GM23338 (cell line): Measurements from ENCODE around the gene SLC5A11. TPM values are rescaled to one million over a fixed set of nuclear protein-coding genes. Genes with fewer than 3 reads are reported as not detected.

Experiments
- ATAC-seq: fragments of 200-7000 bp; cut with Tn5 transposase; 3 replicates; pipeline ENCODE4 v1.9.1; 2020
- DNase-seq: peaks from one replicate; pipeline ENCODE4 v3.0.0-alpha.2; 2015; ENCODE audit warnings: low spot score
- H2AFZ ChIP-seq: fragments of 200-600 bp; sonication (generic); 2 replicates; pipeline ENCODE4 v1.8.0; 2016; ENCODE audit warnings: antibody characterized with exemption, mild to moderate bottlenecking, moderate library complexity
- H3F3A ChIP-seq: fragments of 200-600 bp; sonication (generic); replicated peaks from 2 replicates; pipeline ENCODE4 v1.8.0; 2017; ENCODE audit warnings: antibody characterized with exemption, mixed run types, low read depth
- H3K27ac ChIP-seq: fragments of 200-600 bp; sonication (generic); 2 replicates; pipeline ENCODE4 v1.6.1; 2016; ENCODE audit warnings: low read depth
- H3K27me3 ChIP-seq: fragments of 200-600 bp; sonication (generic); 2 replicates; pipeline ENCODE4 v1.8.0; 2016; ENCODE audit warnings: mild to moderate bottlenecking, mixed run types, moderate library complexity; ENCODE audit not compliant: insufficient read depth
- H3K36me3 ChIP-seq: fragments of 200-600 bp; sonication (generic); 2 replicates; pipeline ENCODE4 v1.8.0; 2016; ENCODE audit warnings: mild to moderate bottlenecking; ENCODE audit not compliant: insufficient read depth
- H3K4me1 ChIP-seq: fragments of 200-600 bp; sonication (generic); 2 replicates; pipeline ENCODE4 v1.8.0; 2016; ENCODE audit warnings: mild to moderate bottlenecking, moderate library complexity; ENCODE audit not compliant: insufficient read depth
- H3K4me2 ChIP-seq: fragments of 200-600 bp; sonication (generic); 2 replicates; pipeline ENCODE4 v1.7.1; 2017; ENCODE audit warnings: mixed run types
- H3K4me3 ChIP-seq: fragments of 200-600 bp; sonication (generic); 2 replicates; pipeline ENCODE4 v1.6.1; 2016; ENCODE audit warnings: mixed run types
- H3K79me2 ChIP-seq: fragments of 200-600 bp; sonication (generic); replicated peaks from 2 replicates; pipeline ENCODE4 v1.8.0; 2017; ENCODE audit warnings: mild to moderate bottlenecking; ENCODE audit not compliant: insufficient read depth
- H3K9me2 ChIP-seq: fragments of 200-600 bp; sonication (generic); 2 replicates; pipeline ENCODE4 v1.8.0; 2017; ENCODE audit not compliant: insufficient read depth
- H4K20me1 ChIP-seq: fragments of 200-600 bp; sonication (generic); replicated peaks from 2 replicates; pipeline ENCODE4 v1.8.0; 2017; ENCODE audit warnings: mild to moderate bottlenecking; ENCODE audit not compliant: insufficient read depth
- H3K27ac Mint-ChIP-seq: 2 replicates; pipeline ENCODE4 v1.8.0; 2020; ENCODE audit warnings: inconsistent platforms, mild to moderate bottlenecking, moderate library complexity, mixed read lengths
- H3K27me3 Mint-ChIP-seq: 3 replicates; pipeline ENCODE4 v1.8.0; 2022; ENCODE audit warnings: low read depth, mild to moderate bottlenecking, moderate library complexity, mixed read lengths, inconsistent platforms; ENCODE audit not compliant: insufficient read depth, poor library complexity
- H3K36me3 Mint-ChIP-seq: 3 replicates; pipeline ENCODE4 v1.8.0; 2021; ENCODE audit warnings: low read depth, mild to moderate bottlenecking, inconsistent platforms, moderate library complexity, mixed read lengths
- H3K4me1 Mint-ChIP-seq: 3 replicates; pipeline ENCODE4 v1.8.0; 2020; ENCODE audit warnings: mild to moderate bottlenecking, inconsistent platforms, mixed read lengths
- H3K4me3 Mint-ChIP-seq: 3 replicates; pipeline ENCODE4 v1.8.0; 2021; ENCODE audit warnings: moderate library complexity, mild to moderate bottlenecking, inconsistent platforms, mixed read lengths
- H3K9me3 Mint-ChIP-seq: 3 replicates; pipeline ENCODE4 v1.8.0; 2020; ENCODE audit warnings: moderate library complexity, mild to moderate bottlenecking, inconsistent platforms, mixed read lengths
- CREB1 ChIP-seq: fragments of 250-450 bp; sonication (Bioruptor Pico); IDR thresholded peaks from 2 replicates; pipeline ENCODE4 v1.5.0; 2020; ENCODE audit warnings: low read depth, mild to moderate bottlenecking, moderate library complexity
- CTCF ChIP-seq, 2 experiments: fragments of 200-600 bp in 1 of 2; sonication (generic) in 1 of 2; conservative IDR thresholded peaks; 2 replicates each; pipeline versions ENCODE4 v1.5.1 to v1.6.1; 2016 to 2017; ENCODE audit warnings: antibody characterized with exemption in 2 of 2, low read depth in 2 of 2, mild to moderate bottlenecking in 2 of 2, moderate library complexity in 1 of 2
- ETS1 ChIP-seq: IDR thresholded peaks from 2 replicates; pipeline ENCODE4 v1.6.1; 2016; ENCODE audit warnings: antibody characterized with exemption
- EZH2 ChIP-seq: fragments of 200-600 bp; sonication (generic); IDR thresholded peaks from one replicate; pipeline ENCODE4 v1.8.0; 2017; ENCODE audit warnings: antibody characterized with exemption, mild to moderate bottlenecking, low read depth; ENCODE audit not compliant: unreplicated experiment
- EZH2phosphoT487 ChIP-seq: fragments of 200-600 bp; sonication (generic); IDR thresholded peaks from one replicate; pipeline ENCODE4 v1.8.1; 2018; ENCODE audit warnings: antibody characterized with exemption; ENCODE audit not compliant: unreplicated experiment
- JUNB ChIP-seq: IDR thresholded peaks from one replicate; pipeline ENCODE4 v1.6.1; 2016; ENCODE audit warnings: antibody characterized with exemption; ENCODE audit not compliant: unreplicated experiment
- NANOG ChIP-seq: IDR thresholded peaks from 2 replicates; pipeline ENCODE4 v1.6.1; 2016; ENCODE audit warnings: antibody characterized with exemption, borderline replicate concordance
- POLR2AphosphoS5 ChIP-seq: IDR thresholded peaks from 2 replicates; pipeline ENCODE4 v1.6.1; 2016; ENCODE audit warnings: antibody characterized with exemption, low read depth
- REST ChIP-seq: IDR thresholded peaks from one replicate; pipeline ENCODE4 v1.6.1; 2018; ENCODE audit warnings: antibody characterized with exemption; ENCODE audit not compliant: unreplicated experiment
- STAT1 ChIP-seq: IDR thresholded peaks from one replicate; pipeline ENCODE4 v1.6.1; 2016; ENCODE audit warnings: antibody characterized with exemption; ENCODE audit not compliant: unreplicated experiment
- ZNF114 ChIP-seq: fragments of 250-450 bp; sonication (Bioruptor Pico); IDR thresholded peaks from 2 replicates; pipeline ENCODE4 v1.5.0; 2020; ENCODE audit warnings: mild to moderate bottlenecking, moderate library complexity
- ZNF331 ChIP-seq: fragments of 250-450 bp; sonication (Bioruptor Pico); IDR thresholded peaks from 2 replicates; pipeline ENCODE4 v1.5.0; 2020; ENCODE audit warnings: low read depth, mild to moderate bottlenecking, moderate library complexity
- ZNF462 ChIP-seq: fragments of 250-450 bp; sonication (Bioruptor Pico); IDR thresholded peaks from 2 replicates; pipeline ENCODE4 v1.5.0; 2020; ENCODE audit warnings: mild to moderate bottlenecking, moderate library complexity
- polyA plus RNA-seq: library from polyadenylated mRNA; unstranded; fragments of >200 nt; fragmentation: Nextera tagmentation; extraction: Ambion mirVana; gene quantifications from 2 replicates; pipeline ENCODE4 v1.2.1, GENCODE V29; 2016
- total RNA-seq: library from RNA; depleted of rRNA; stranded (reverse); fragments of >200 nt; shearing (Covaris generic); gene quantifications from 2 replicates; pipeline ENCODE4 v1.2.3, GENCODE V29; 2014

Gene SLC5A11
- total and polyA plus RNA-seq, 2 experiments from 2014 or later: 0.07 TPM; not detected in 1

GRCh38 chr16:24821129-24821528, 24.6 kb upstream of the SLC5A11 start:
- H3K27ac ChIP-seq: 0 out of 2 replicates have a peak overlapping the region, but pooled peaks have one; percentile 63
- H3K4me2 ChIP-seq: no peak overlapping the region
- no peaks in the 10 kb centered on the region for H3K4me1 ChIP-seq
- peaks cover 36% of the 10 kb centered on the region for H3F3A ChIP-seq
- no peaks in the 10 kb centered on the region for H3K27me3 ChIP-seq
- no peak overlapping the region for H3K4me3 Mint-ChIP-seq
- ATAC-seq: no peak
- no peak overlapping the region for H2AFZ ChIP-seq
- H3K4me3 ChIP-seq: no peak overlapping the region
- no peak for DNase-seq
- peaks cover 17% of the 10 kb centered on the region for H3K27me3 Mint-ChIP-seq
- peaks cover 32% of the 10 kb centered on the region for H4K20me1 ChIP-seq
- H3K9me2 ChIP-seq: no peaks in the 10 kb centered on the region
- TF ChIP-seq EZH2phosphoT487 (no peak), ZNF462 (CRISPR knock-in tag) (no peak), STAT1 (no peak), JUNB (no peak), ZNF331 (CRISPR knock-in tag) (no peak), NANOG (no peak), CTCF (conservative IDR thresholded peaks at IDR 0.05; ENCODE audit: low read depth in 2 of 2) (no peak), ZNF114 (no peak), REST (no peak), EZH2 (no peak), CREB1 (no peak), POLR2AphosphoS5 (no peak), ETS1 (no peak)
- peaks cover 93% of the 10 kb centered on the region for H3K36me3 Mint-ChIP-seq
- H3K27ac Mint-ChIP-seq: no peak overlapping the region
- H3K36me3 ChIP-seq: peaks cover 78% of the 10 kb centered on the region
- H3K9me3 Mint-ChIP-seq: no peaks in the 10 kb centered on the region
- peaks cover 7% of the 10 kb centered on the region for H3K79me2 ChIP-seq
- H3K4me1 Mint-ChIP-seq: no peaks in the 10 kb centered on the region
